Measurements from ENCODE around the gene MTOR. TPM values are rescaled to one million over a fixed set of nuclear protein-coding genes. Genes with fewer than 3 reads are reported as not detected.

MTOR gene
- total RNA-seq, 4 donors from 2014 or later = 37.8 to 46.4 (median 43.9) TPM

DNA sequence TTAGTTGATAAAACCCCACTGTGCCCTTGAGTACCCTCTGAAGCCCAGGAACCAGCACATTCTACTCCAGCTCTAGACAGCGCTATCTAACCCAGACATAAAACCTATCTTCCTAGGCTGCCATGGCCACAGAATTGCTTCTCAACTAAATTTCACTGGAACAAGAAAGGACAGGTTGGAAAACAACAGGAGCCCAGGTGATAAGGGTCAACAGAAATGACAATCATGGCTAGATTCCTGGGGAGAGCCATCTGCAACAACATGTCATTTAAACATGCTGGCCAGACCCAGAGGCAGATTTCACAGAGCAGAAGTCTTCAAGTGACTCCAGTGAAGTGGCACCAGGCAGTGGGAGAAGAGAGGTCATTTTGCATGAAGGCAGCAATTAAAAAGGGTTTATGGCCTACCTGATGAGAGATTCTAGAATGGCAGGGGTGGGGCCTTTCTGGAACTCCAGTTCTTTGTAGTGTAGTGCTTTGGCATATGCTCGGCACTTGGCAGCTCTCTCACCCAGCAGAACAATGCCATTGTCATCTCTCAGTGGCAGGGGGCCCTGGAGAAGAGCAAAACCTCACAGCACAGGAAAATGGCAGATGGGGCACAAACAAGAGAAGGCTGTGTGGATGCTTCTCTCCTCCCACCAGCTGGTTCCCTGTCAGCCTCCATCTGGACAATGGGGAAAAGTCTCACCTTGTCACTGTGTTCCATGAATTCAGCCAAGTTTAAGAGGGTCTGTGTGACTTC, 63.3 kb downstream of the MTOR start:
- Histone ChIP-seq H3K4me1 (no peaks in the 10 kb centered on the region), H3K27me3 (no peaks in the 10 kb centered on the region), H3K9me3 (no peaks in the 10 kb centered on the region), H3K4me3 (replicated peaks in 1 of 3) (no peak overlapping the region), H3K36me3 (peaks cover 43 to 63% of the 10 kb centered on the region in 2 donors), H3K27ac (no peak overlapping the region)
- WGBS, 2 donors = 90 to 94% methylated on average over 2 of the region's 2 CpGs
- intact Hi-C loops (cut with DNase I) = no loop called here
- DNase-seq = no peak
- TF ChIP-seq, protein P1, sequence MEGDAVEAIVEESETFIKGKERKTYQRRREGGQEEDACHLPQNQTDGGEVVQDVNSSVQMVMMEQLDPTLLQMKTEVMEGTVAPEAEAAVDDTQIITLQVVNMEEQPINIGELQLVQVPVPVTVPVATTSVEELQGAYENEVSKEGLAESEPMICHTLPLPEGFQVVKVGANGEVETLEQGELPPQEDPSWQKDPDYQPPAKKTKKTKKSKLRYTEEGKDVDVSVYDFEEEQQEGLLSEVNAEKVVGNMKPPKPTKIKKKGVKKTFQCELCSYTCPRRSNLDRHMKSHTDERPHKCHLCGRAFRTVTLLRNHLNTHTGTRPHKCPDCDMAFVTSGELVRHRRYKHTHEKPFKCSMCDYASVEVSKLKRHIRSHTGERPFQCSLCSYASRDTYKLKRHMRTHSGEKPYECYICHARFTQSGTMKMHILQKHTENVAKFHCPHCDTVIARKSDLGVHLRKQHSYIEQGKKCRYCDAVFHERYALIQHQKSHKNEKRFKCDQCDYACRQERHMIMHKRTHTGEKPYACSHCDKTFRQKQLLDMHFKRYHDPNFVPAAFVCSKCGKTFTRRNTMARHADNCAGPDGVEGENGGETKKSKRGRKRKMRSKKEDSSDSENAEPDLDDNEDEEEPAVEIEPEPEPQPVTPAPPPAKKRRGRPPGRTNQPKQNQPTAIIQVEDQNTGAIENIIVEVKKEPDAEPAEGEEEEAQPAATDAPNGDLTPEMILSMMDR (IDR thresholded peaks at IDR 0.05) = no peak
- no peak for TF ChIP-seq POLR2A (IDR thresholded peaks at IDR 0.05)

DNA sequence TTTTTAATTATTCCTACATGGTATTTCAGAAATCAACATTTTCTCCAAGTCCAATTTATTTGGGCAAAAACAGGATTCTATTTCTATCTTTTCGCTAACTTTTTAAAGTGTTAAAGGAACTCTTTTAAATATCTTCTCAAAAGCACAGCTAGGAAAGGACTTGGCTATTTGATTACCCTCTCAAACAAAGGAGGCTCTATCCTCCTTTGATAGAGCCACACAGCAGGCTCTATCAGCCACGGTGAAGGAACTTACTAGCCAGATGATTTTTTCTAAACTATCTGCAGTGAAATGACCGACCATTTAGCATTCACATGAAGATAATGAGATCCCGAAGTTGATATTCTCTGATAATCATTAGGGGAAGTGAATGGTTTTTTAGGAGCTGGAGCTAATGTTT, 64.1 kb downstream of the MTOR start:
- WGBS, 2 donors = 83 to 87% methylated on average over 4 of the region's 4 CpGs
- Histone ChIP-seq H3K27ac (no peak overlapping the region), H3K9me3 (no peaks in the 10 kb centered on the region), H3K36me3 (peaks cover 42 to 61% of the 10 kb centered on the region in 2 donors), H3K4me1 (no peaks in the 10 kb centered on the region), H3K4me3 (replicated peaks in 1 of 3) (no peak overlapping the region), H3K27me3 (no peaks in the 10 kb centered on the region)
- DNase-seq = no peak
- intact Hi-C loops (cut with DNase I) = no loop called here
- TF ChIP-seq, protein P1 (IDR thresholded peaks at IDR 0.05) = no peak
- no peak for TF ChIP-seq POLR2A (IDR thresholded peaks at IDR 0.05)

DNA sequence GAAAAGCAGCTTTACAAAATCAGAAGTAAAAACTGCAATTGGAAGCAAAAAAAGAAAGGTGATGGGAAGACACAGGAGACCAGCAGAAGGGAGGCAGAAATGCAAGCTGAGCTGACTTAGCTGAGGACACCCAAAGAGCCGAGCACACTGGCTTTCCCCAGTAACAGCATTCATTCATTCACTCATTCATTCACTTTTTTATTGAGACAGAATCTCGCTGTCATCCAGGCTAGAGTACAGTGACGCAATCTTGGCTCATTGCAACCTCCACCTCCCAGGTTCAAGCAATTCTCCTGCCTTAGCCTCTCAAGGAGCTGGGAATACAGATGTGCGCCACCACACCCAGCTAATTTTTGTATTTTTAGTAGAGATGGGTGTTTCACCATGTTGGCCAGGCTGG, 65.0 kb downstream of the MTOR start:
- DNase-seq = no peak
- H3K4me1 ChIP-seq = no peaks in the 10 kb centered on the region
- no peak overlapping the region for H3K4me3 ChIP-seq (replicated peaks in 1 of 3)
- no peaks in the 10 kb centered on the region for H3K27me3 ChIP-seq
- 94 to 100% methylated on average over 4 of the region's 4 CpGs for WGBS, 2 donors
- TF ChIP-seq, protein P1 (IDR thresholded peaks at IDR 0.05) = no peak
- TF ChIP-seq POLR2A (IDR thresholded peaks at IDR 0.05) = no peak
- H3K36me3 ChIP-seq = peaks cover 37 to 57% of the 10 kb centered on the region in 2 donors
- no peak overlapping the region for H3K27ac ChIP-seq
- H3K9me3 ChIP-seq = no peaks in the 10 kb centered on the region
- intact Hi-C loops (cut with DNase I) = no loop called here

DNA sequence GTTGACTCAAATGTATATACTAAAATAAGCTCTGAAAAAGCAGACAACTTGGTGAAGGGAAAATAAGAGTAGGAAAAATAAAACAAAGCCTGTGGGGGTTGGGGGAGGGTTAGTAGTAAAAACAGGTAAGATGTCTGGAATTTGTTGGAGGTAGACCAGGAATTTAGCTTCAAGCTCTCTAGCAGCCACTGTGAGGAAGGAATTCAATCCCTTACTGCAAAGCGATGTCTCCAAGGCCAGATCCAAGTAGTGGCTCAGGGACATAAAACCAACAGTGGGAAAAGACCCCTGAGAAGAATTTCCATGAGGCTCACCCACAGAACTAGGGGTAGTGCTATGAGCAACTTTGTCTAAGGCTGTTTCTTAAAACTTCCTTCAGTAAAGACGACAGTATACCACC, 65.4 kb downstream of the MTOR start:
- Histone ChIP-seq H3K4me1 (no peaks in the 10 kb centered on the region), H3K36me3 (peaks cover 37 to 55% of the 10 kb centered on the region in 2 donors), H3K27me3 (no peaks in the 10 kb centered on the region), H3K27ac (no peak overlapping the region), H3K9me3 (no peaks in the 10 kb centered on the region), H3K4me3 (replicated peaks in 1 of 3) (no peak overlapping the region)
- WGBS, 2 donors = 93 to 95% methylated on average over 2 of the region's 2 CpGs
- intact Hi-C loops (cut with DNase I) = no loop called here
- no peak for DNase-seq
- TF ChIP-seq, protein P1 (IDR thresholded peaks at IDR 0.05) = no peak
- TF ChIP-seq POLR2A (IDR thresholded peaks at IDR 0.05) = no peak

DNA sequence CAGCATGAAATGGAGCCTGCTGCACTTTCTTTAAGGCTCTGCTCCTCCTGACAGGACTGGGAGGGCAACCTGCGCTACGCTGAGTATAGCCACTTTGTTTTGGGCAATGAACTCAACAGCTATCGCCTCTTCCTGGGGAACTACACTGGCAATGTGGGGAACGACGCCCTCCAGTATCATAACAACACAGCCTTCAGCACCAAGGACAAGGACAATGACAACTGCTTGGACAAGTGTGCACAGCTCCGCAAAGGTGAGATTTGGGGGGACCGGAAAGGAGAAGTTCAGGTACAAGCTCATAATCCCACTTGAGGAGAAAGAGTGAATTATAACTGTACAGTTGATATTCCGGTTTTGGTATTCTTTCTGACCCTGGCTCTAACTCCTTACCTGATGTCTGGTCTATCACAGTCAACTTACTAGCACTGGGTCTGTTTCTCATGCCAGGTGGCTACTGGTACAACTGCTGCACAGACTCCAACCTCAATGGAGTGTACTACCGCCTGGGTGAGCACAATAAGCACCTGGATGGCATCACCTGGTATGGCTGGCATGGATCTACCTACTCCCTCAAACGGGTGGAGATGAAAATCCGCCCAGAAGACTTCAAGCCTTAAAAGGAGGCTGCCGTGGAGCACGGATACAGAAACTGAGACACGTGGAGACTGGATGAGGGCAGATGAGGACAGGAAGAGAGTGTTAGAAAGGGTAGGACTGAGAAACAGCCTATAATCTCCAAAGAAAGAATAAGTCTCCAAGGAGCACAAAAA, 67.8 kb downstream of the MTOR start:
- 92 to 93% methylated on average over 13 to 14 of the region's 14 CpGs for WGBS, 2 donors
- intact Hi-C loops (cut with DNase I) = no loop called here
- no peak for TF ChIP-seq POLR2A (IDR thresholded peaks at IDR 0.05)
- TF ChIP-seq, protein P1 (IDR thresholded peaks at IDR 0.05) = no peak

More for the DNA sequence above, 67.8 kb downstream of the MTOR start:
- no peak overlapping the region for H3K4me3 ChIP-seq (replicated peaks in 1 of 3)
- H3K27ac ChIP-seq = no peak overlapping the region
- no peaks in the 10 kb centered on the region for H3K27me3 ChIP-seq
- no peaks in the 10 kb centered on the region for H3K4me1 ChIP-seq
- H3K36me3 ChIP-seq = peaks cover 34 to 47% of the 10 kb centered on the region in 2 donors
- DNase-seq = no peak
- H3K9me3 ChIP-seq = no peaks in the 10 kb centered on the region

Measured in thyroid gland (tissue), 4 donors.